ENCODE measurements around the gene PAK6.

Gene PAK6

DNA sequence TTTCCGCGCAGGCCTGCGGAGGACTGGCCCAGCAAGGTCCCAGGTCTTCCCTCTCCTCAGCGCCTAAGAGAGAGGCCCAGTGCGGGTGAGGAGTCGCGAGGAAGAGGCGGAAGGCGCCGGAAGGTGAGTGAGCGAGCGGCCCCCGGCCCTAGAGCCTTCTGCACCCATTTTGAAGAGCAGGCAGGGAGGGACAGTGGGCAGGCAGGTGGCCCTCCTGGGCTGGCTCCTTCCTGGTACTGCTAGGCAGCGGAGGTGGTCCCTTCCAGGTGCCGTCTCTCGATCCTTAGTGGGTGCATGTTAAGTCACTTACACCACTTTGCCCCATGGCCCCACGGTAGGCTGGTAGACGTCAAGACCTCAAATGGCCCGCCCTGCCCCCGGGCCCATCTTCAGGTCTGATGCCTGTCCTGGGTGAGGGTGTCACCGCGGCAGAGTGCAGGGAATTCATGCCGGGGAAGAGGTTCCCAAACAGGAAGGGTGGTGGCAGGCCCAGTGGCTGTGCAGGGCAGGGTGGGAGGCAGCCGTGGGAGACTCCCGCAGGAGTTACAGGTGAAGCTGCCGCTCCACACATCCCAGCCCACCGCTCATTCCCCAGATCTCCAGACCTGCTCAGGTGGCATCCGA, 14.4 kb downstream of the PAK6 start:
- FAIRE-seq = no peak
- DNase-seq (ENCODE audit: extremely low spot score, insufficient read length, low read depth) = no peak

DNA sequence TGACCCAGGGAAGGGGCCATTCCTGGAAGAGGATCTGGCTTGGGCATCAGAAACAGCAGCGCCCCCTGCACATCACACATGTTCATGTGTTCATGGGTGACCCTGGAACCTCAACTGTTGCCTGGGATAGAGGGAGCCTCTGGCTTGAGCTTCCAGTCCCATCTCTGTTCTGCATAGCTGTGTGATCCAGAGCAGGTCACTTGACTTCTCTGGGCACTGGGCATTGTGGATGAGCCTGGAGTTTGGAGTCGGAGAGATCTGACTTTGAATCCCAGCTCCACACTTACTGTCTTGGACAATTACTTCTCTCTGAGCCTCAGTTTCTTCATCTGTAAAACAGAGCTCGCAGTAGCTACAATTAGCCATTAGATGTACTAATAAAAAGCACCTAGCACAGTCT, 15.6 kb downstream of the PAK6 start:
- DNase-seq (ENCODE audit: extremely low spot score, insufficient read length, low read depth) (no peak), FAIRE-seq (no peak)

DNA sequence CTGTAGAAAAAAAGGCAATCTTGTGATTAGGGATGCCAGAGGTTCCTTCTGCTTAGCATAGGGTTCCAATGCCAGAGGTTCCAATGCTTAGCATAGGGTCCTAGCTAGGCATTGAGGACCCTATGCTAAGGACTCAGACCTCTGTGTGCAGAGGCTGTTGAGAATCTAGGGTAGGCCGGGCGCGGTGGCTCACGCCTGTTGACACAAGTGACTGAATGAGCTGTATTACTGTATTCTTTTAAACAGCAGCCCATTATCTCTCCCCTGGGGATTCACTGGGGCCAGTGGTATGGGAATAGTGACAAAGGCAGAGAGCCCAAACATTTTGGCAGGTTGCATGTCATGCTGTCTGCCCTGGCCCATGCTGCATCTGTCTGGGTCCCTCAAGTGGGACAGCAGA, 16.2 kb downstream of the PAK6 start:
- FAIRE-seq = no peak
- DNase-seq (ENCODE audit: extremely low spot score, insufficient read length, low read depth) = no peak

DNA sequence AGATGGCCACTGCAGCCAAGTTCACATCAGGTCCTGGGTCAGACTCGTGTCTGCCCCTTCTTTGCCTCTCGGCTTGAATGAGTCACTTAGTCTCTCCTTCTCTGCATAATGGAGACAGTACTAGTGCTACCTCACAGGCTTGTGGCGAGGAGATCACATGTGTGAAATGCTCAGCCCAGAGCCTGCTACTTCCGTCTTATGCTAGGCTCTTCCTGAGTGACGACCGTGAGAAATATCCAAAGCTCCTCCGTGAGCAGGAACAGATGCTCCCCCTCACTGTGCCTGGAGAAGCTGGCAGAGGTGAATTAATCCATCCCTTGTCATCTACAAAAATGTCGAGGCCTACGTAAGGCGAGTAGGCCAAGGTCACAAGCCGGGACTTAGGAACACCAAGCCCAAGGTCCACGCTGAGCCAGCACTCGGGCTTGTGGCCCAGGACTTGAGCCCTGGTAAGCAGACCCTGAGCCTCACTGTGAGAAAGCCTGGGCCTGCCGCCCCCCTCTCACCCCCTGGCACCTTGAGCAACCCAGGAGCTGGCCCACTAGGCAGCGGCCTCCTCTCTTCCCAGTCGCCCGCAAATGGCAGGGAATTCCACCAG, 17.9 kb downstream of the PAK6 start:
- DNase-seq (ENCODE audit: extremely low spot score, insufficient read length, low read depth) (no peak), FAIRE-seq (no peak)

DNA sequence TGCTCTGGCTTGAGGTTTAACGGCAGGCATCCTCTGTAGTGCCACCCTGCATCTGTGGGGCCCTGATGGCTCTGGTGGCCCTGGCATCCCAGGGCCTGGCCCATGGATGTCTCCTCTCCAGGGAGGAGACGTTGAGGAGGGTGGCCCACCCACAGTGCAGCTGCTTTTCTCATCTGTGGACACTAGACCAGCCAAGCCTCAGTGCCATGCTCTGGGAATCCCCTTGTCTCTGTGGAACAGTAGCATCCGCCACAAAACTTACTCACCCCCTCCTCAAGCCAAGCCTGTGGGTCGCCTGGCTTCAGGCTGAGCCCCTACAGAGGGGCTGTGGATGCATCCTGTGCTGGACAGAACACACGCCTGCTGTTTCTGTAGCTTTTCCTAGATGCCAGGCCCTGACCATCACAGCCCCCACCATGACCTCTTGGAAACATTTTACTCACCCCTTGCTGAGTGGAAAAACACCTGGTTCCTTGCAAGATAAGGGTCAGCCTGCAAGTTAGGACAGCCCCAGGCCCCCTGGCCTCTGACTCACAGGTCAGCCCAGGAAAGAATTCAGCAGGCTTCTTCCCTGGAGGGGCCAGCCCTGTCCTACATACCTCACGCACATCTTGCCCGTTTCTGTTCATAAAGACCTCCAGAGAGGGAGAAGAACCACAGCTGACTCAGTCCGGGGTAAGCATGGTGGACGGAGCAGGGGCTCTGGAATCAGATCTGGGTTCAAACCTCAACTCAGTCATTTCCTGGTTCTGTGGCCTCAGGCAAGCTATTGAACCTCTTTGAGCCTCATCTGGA, 19.0 kb downstream of the PAK6 start:
- DNase-seq (ENCODE audit: extremely low spot score, insufficient read length, low read depth) = no peak
- FAIRE-seq = no peak

DNA sequence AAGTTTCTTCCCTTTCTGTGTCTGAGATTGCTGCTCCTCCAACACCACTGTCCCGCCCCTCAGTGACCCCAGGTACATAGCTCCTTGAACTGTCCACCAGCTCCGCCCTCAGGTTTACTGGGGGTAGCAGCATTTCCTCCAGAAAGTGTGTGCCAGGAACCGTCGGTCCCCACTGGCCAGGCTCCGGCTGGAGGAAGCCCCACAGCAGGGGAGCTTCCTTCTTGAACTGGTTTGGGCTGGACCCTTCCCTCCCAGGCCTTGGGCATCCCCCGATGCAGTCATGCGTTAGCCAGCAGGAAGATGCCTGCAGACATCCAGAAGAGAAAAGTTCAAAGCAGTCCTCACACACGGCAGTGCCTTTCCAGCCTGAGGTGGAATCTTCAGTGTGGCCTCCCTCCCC, 19.7 kb downstream of the PAK6 start:
- DNase-seq (ENCODE audit: extremely low spot score, insufficient read length, low read depth) (no peak), FAIRE-seq (no peak)

DNA sequence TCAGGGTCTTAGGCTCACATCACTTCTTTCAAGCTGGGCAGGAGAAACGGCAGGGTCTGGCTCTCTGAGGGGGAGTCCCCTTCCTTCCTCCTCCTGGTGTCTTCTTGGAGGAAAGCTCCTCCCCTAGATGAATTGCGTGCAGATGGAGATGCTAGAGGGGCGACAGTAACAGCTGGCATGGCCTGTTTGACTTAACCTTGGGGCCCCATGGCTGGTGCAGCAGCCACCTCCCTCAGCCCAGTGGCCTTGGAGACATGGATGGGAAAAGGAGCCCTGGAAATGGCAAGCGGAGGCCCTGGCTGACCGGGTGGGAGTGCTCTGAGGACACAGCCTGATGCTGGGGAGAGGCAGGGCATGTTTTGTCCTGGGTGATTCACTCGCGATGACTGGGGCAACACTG, 20.2 kb downstream of the PAK6 start:
- FAIRE-seq = no peak
- no peak for DNase-seq (ENCODE audit: extremely low spot score, insufficient read length, low read depth)

DNA sequence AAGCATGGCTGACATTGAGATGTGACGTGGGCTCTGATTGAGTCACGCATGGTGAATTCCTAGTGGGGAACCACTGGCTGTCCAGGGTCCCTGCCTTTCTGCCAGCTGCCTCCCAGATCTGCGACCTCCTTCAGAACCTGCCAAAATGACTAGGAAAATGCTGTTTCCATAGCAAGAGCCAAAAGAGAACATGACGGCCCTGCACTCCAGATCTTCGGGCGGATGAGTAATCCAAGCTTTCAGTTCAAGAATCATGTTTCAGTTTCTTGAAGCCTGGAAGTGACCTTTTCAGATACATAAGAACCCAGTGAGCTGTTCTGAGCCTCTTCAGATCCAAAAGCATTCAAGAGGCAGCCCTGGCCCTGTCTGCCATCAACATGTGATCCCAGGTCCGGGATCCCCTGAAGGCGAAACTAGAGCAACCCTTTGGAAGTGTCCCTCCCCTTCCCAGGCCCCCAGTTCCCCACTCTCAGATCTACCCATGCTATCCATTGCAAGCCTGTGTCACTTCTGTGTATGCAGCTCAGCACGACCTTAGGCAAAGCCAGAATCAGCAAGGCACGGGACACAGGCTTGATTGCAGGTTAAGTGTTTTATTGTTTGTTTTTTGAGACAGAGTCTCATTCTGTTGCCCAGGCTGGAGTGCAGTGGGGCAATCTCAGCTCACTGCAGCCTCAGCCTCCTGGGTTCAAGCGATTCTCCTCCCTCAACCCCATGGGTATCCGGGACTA, 24.3 kb downstream of the PAK6 start:
- FAIRE-seq (no peak), DNase-seq (ENCODE audit: extremely low spot score, insufficient read length, low read depth) (no peak)

DNA sequence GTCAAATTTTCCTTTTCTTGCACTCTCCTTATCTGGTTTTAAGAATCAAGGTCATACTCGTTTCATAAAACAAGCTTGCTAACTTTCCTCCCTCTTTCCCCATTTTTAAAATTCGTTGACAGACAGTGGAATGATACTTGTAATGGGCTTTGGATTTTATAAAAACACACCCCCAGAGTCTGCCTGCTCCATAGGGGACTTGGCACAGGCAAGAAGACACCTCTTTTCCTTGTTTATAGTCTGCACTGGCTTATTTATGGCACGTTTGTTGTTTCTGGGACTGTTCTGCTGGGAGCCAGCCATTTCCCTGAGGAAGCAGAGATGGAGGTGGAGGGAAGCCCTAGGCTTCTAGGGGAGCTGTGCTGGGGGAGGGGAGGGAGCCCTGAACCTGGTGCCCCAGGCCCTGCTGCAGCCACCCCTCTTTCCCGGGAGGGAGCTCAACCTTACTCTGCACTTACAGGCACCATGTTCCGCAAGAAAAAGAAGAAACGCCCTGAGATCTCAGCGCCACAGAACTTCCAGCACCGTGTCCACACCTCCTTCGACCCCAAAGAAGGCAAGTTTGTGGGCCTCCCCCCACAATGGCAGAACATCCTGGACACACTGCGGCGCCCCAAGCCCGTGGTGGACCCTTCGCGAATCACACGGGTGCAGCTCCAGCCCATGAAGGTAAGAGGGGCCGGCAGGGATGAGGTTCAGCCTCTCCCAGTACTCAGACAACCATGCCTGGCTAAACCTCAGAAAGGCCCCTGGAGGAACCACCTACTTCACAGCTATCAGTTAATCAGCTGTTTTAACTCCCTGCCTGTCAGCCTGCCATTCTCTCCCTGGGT, 25.7 kb downstream of the PAK6 start:
- DNase-seq (ENCODE audit: extremely low spot score, insufficient read length, low read depth) = no peak
- no peak for FAIRE-seq

DNA sequence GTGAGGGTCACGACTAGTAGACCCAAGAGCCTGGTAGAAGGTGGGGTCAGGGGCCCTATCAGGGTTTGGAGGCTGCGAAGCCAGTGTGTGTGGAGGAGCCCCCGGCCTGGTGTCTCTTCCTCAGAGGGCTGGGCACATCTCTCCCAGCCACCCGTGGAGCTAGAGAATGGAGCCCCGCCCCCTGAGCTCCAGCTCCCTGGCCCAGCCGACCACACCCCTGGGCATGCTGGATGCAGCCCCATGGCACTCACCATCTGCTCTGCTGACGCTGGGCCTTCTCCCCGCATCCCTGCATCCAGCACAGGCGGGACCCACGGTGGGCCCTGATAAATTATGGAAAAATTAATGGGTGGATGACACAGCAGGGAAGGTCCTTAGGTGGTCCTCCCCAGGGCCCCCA, 26.5 kb downstream of the PAK6 start:
- FAIRE-seq (no peak), DNase-seq (ENCODE audit: extremely low spot score, insufficient read length, low read depth) (no peak)

DNA sequence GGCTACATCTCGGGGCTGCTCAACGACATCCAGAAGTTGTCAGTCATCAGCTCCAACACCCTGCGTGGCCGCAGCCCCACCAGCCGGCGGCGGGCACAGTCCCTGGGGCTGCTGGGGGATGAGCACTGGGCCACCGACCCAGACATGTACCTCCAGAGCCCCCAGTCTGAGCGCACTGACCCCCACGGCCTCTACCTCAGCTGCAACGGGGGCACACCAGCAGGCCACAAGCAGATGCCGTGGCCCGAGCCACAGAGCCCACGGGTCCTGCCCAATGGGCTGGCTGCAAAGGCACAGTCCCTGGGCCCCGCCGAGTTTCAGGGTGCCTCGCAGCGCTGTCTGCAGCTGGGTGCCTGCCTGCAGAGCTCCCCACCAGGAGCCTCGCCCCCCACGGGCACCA, 27.0 kb downstream of the PAK6 start:
- DNase-seq (ENCODE audit: extremely low spot score, insufficient read length, low read depth) (no peak), FAIRE-seq (no peak)

DNA sequence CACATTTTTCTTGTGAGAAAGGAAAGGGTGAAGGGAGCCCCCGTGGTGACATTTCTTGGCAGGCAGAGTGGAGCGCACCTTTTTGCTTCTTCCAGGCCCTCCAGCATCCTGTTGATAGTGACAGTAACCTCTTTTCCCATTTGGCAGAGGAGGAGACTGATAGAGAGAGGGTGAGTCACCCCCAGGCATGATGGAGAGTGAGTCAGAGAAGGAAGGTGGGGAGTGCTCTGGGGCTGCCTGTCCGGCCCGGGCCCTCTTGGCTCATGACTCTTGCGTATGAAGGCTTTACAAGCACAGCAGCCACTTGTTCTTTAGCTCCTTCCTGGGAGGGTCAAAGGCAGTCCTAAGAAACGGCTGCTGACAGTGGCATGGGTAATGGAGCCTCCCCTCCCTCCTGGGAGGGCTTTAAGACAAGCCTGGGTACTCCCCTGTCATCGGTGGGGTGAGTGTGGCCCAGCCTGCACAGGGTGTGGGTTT, 28.0 kb downstream of the PAK6 start:
- FAIRE-seq = no peak

DNA sequence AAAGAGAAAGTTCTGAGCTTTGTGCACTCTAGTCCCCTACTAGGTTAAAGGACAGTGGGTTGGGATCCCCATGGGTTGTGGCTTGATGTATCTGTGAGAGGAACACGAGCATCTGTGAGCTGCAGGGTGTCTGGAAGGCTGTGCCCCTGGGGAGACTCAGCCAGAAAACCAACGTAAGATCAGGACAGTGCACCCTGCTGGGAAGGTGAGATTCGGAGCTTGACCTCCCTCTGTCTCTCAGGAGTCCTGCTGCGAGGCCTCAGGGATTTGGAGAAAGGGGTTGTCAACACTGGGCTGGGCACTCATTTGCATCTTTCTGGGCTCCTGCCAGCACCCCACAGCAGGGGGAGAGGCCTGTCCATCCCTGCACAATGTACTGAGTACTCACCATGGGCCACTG, 28.8 kb downstream of the PAK6 start:
- no peak for DNase-seq (ENCODE audit: extremely low spot score, insufficient read length, low read depth)
- no peak for FAIRE-seq

More for the DNA sequence above, 28.0 kb downstream of the PAK6 start:
- no peak for DNase-seq (ENCODE audit: extremely low spot score, insufficient read length, low read depth)

DNA sequence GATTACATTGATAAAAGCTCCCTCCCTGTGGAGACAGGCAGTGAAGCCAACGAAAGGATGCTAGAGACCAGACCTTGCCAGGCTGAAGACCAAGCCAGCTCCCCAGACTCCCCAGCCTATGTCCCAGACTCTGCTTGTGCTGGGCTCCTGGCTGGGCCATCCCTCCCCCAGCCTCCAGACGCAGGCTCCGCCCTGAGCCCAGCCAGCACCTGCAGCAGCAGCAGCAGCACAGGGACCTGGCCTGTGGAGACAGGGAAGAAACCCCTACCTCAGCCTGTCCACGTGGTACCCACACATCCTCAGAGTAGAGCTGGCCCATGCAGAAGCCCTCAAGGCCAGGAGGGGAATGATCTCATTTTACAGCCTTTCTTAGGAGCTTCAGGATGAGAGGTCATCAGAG, 30.7 kb downstream of the PAK6 start:
- no peak for FAIRE-seq
- DNase-seq (ENCODE audit: extremely low spot score, insufficient read length, low read depth) = no peak

DNA sequence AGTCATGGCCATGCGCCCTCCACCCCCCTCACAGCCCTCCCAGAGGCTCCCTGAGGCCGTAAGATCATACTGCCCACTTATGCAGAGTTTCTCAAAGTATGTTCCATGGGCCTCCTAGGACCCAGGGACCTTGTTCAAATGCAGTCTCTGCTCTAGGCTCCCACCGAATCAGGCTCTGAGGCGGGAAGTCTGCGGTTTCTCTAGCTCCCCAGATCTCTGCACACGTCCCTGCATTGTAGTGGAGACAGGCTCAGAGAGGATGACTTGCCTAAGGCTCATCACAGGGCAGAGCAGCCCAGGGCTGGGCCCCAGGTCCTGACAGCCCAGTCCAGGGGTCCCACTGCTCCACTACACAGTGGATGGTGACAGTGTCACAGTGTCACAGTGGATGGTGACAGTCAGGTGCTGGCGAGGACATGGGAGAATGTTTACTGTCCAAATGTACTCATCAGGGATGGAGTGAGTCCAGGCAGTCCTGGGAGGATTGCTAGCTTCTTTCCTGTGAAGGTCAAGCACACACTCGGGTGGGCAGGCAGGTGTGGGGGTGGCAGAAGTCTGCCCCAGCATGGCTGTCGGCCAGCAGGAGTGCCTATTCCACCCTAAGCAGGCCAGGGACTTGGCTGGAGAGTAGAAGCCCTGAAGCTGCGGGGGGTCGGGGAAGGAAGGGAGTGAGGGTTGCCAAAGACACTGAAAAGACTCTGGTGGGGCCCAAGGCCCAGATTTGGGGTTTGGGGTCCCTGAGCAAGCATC, 31.6 kb downstream of the PAK6 start:
- no peak for DNase-seq (ENCODE audit: extremely low spot score, insufficient read length, low read depth)
- no peak for FAIRE-seq

DNA sequence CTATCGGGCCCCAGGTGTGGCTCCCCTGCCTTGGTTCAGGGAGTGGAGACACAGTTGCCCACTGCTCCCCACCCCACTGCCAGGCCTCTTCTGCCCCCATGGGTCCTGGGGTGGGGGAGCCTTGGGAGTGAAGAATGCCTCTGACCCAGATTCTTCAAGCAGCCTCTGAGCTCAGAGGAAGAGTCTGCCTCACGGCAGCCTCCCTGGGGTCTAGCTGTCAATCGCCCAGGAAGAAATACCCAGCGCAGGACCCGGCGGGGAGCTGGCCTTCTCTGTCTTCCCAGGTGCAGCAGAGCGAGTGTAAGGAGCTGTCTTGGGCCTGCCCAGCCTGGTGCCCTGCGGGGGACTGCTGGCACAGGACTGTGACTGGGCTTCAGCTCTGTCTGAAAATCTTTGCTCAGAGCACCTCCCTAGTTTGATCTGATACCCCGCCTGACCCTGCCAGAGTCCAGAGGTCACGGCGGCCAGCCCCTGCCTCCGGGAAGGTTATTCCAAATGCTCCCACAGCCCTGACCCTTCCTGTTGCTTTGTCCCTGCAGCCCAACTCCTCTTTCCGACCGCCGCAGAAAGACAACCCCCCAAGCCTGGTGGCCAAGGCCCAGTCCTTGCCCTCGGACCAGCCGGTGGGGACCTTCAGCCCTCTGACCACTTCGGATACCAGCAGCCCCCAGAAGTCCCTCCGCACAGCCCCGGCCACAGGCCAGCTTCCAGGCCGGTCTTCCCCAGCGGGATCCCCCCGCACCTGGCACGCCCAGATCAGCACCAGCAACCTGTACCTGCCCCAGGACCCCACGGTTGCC, 33.0 kb downstream of the PAK6 start:
- DNase-seq (ENCODE audit: extremely low spot score, insufficient read length, low read depth) (no peak), FAIRE-seq (no peak)

DNA sequence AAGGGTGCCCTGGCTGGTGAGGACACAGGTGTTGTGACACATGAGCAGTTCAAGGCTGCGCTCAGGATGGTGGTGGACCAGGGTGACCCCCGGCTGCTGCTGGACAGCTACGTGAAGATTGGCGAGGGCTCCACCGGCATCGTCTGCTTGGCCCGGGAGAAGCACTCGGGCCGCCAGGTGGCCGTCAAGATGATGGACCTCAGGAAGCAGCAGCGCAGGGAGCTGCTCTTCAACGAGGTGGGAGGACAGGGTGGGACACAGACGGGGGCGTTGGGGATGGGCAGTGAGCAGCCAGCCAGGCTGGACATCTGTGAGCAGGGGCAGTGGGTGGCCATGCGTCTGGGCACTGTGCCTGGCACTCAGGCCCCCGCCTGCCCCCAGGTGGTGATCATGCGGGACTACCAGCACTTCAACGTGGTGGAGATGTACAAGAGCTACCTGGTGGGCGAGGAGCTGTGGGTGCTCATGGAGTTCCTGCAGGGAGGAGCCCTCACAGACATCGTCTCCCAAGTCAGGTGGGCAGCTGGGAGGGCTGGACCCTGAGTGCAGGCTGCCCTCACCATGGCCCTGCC, 33.7 kb downstream of the PAK6 start:
- DNase-seq (ENCODE audit: extremely low spot score, insufficient read length, low read depth) (no peak), FAIRE-seq (no peak)

DNA sequence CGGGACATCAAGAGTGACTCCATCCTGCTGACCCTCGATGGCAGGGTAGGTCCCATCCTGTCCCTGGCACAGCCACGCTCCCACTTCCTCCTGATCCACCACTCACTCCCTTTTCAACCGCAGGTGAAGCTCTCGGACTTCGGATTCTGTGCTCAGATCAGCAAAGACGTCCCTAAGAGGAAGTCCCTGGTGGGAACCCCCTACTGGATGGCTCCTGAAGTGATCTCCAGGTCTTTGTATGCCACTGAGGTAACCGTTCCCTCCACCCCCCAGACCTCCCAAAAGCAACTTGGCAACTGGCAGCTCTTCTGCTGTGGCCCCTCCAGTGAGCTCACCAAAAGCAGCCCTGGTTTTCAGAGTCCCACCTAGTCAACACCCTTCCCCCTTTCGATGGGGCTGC, 34.6 kb downstream of the PAK6 start:
- FAIRE-seq = no peak
- no peak for DNase-seq (ENCODE audit: extremely low spot score, insufficient read length, low read depth)

Measured in GM18507 (cell line).